Ammon's horn (tissue), 1 donor: ENCODE data around the gene CDH15.
"Not testable (repeated sequence)": the region's sequence is repeated elsewhere in the genome, so short reads cannot be mapped to it uniquely, and the experiment has no call there.

Experiments used
- DNase-seq: peaks from one replicate; pipeline ENCODE4 v3.0.0-alpha.2; 2016; ENCODE audit warnings: low spot score

Gene CDH15

DNA sequence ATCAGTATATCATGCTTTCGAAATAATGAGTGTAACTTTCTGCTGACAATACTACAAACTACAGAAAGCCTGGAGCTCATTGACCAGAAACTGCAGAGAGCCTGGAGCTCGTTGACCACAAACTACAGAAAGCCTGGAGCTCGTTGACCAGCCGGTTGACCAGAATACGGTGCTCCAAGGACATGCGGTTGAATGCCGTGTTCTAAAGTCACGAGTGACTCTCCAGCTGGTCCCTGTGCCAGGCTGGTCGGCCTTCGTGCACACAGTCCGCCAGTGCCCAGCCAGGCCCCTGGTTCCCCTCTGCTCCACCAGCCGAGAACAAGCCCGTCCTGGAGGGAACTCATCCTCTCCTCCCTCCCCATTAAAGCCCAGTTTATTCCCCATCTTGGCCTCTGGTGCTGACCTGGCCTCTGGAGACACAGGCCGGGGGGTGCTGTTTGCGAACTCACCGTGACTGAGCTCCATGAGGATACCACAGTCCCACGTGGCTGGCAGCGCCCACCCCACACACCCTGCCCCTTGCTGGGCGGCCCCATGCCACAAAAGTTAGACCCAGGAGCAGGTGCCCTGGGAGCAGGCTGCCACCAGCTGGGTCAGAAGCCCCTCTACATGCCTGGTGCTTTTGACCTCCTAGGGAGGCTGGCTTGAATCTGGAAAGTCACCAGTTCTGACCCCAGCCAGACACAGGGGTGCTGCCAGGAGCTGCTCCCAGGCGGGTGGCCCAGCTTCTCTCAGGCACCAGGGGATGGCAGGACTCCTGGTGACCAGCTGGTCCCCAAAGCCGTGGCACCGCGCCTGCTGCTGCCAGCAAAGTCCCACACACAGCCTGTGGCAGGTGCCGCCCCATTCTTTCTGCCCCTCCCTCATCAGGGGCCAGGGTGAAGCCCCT is 15.5 kb upstream of the CDH15 start:
- DNase-seq, result no peak

DNA sequence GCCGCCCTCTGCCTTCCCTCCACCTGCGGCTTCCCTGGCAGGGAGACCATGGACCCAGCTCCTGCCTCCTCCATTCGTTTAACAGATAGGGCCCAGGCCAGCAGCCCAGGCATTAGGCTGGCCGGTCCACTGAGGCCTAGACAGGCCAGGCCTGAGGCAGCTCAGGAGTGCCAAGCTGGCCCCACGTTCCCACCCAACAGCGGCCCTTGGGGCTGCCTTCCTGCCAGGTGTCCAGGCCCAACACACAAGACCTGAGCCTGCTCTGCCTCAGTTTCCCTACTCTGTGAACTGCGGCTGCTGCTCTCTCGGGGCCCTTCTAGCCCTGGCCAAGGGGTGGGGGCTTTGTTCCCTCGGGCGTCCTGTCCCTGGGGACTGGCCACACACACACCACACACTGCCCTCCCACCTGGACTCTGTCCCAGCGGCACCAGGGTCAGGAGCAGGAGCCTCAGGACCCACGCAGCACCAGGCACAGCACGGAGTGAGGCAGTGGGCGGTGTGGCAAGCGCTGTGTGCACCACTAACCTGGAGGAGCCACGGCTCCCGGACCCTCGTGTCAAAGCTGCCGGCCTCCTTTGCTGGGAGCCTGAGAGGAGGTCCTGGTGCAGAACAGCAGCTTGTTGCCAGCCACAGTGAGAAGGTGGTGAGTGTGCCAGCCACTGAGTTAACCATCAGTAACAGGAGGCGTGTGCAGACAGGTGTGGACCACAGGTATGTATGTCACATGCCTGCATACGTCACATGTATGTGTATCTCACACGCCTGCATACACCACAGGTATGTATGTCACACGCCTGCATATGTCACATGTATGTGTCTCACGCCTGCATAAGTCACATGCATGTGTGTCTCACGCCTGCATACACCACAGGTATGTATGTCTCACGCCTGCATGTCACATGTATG is 14.6 kb upstream of the CDH15 start:
- no peak for DNase-seq

DNA sequence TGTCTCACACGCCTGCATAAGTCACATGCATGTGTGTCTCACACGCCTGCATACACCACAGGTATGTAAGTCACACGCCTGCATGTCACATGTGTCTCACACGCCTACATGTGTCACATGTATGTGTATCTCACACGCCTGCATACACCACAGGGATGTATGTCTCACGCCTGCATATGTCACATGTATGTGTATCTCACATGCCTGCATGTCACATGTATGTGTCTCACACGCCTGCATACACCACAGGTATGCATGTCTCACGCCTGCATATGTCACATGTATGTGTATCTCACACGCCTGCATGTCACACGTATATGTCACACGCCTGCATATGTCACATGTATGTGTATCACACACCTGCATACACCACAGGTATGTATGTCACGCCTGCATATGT is 13.8 kb upstream of the CDH15 start:
- DNase-seq, result no peak

DNA sequence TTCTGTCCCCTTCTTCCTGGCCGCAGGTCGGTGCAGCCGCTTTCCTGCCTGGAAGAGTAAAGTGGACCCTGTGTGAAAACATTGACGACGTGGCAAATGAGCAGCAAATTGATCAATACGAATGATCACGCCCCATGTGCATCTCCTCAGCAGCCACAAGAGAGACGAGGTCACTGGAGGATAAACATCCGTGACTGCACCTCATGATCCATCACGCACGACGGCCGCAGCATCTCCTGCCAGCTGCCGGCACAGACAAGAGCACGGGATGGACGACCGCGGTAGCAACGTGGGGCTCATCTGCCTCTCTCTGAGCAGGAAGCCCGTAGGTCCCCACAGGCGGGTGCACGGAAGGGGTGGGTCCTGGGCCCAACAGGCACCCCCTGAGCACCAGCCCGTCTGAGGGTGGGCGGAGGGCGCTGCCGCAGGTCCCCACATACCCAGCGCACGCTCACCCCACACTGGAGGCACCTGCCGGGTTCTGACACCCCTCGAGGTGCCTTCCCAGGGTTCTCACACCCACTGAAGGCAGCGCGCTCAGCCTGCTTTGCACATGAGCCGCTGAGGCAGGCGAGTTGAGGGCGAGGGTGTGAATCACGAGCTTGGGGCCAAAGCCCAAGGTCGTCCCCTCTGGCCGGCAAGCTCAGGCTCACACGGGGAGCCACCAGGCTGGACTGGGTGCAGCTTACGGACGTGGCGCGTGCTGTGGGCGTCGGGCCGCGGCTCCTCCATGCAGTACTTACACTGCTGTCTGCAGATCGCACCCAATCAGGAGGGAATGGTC is 12.3 kb upstream of the CDH15 start:
- DNase-seq, result no peak

- no peak for DNase-seq
Measured at GRCh38 chr16:89159850-89160354, 11.6 kb upstream of the CDH15 start.

- no peak for DNase-seq
Measured at GRCh38 chr16:89160977-89161701, 10.4 kb upstream of the CDH15 start.

DNA sequence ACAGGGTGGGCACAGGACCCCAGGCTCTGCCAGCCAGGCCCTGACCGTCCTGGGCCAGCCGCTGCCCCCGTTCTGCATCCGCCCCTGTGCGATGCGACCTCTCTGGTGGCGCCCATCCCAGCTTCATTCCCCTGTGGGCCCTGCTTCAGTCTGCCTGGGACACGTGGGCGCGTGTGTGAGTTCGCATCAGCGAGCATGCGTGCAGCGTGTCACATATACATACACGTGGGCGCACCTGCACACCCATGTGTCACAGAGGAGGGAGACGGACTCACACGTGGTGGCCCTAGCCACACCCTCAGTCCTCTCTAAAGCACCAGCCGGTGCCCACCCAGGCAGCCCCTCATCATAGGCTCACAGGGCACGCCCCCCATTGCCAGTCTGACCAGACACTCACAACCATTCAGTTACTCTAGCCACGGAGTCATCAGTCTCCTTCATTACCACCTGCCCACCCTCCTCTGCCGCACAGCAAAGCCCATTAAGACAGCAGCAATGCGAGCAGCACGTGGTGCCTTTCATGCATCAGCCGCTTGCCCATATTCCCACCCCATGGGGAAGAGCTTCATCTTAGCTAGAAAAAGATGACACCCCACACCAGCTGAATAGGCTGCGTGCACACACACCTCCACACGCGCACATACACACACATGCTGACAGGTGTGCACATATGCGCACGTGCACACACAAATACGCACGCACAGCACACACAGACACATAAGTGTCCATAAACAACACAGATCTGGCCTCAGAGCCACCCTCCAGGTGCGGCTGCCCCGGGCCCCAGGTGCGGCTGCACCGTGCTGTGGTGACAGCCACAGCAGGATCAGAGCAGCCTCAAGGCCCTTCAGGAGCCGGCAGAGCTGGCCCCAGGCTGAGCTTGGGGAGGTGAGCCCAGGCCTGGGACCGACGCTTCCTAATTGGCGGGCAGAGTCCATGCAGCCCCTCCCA is 9.5 kb upstream of the CDH15 start:
- no peak for DNase-seq

GRCh38 chr16:89163297-89163696 is 8.3 kb upstream of the CDH15 start:
- no peak for DNase-seq

- DNase-seq, result no peak
Measured at GRCh38 chr16:89164436-89164835, 7.1 kb upstream of the CDH15 start.

DNA sequence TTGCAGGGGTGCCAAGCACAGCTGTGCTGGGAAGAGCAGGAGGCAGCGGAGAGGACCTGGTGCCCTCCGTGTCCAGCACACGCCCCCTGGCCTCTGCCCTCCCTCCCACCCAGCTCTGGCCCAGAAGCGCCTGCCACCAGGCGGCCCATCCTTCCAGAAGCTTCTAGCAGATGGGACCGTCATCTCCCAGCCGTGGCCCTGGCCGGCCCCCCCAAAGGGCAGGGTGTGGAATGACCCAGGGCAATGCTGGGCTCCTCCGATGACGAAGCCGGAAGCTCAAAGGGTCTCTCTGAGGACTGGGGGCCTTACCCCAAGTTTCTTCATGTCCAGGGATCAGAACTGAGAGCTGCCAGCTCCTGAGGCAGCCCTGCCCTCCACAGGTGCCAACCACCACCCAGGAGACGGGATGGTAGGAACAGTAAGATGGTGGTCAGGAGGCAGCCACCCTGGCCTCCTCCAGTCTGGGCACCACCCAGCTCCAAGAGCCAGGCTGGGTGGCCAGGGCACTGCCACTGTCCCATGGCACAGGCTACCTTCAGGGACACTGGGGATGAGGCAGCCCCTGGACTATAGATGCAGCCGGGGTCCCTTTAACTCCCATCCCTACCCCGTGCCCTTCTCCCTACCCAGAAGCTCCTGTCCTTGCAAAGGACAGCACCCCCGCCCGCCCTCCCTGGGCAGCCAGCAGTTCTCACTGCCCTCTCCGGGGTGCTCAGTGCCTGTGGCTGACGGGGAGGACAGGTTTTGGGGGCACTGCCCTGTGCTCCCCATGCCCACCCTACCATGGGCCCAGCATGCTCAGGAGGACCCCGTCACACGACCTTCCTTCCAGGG is 6.5 kb upstream of the CDH15 start:
- no peak for DNase-seq

- DNase-seq, result not testable (repeated sequence)
Measured at GRCh38 chr16:89165681-89165979, 5.9 kb upstream of the CDH15 start.

GRCh38 chr16:89166696-89167424 is 4.7 kb upstream of the CDH15 start:
- DNase-seq, result no peak

- DNase-seq, result peak; percentile 74
Measured at GRCh38 chr16:89167425-89167941, 4.1 kb upstream of the CDH15 start.

DNA sequence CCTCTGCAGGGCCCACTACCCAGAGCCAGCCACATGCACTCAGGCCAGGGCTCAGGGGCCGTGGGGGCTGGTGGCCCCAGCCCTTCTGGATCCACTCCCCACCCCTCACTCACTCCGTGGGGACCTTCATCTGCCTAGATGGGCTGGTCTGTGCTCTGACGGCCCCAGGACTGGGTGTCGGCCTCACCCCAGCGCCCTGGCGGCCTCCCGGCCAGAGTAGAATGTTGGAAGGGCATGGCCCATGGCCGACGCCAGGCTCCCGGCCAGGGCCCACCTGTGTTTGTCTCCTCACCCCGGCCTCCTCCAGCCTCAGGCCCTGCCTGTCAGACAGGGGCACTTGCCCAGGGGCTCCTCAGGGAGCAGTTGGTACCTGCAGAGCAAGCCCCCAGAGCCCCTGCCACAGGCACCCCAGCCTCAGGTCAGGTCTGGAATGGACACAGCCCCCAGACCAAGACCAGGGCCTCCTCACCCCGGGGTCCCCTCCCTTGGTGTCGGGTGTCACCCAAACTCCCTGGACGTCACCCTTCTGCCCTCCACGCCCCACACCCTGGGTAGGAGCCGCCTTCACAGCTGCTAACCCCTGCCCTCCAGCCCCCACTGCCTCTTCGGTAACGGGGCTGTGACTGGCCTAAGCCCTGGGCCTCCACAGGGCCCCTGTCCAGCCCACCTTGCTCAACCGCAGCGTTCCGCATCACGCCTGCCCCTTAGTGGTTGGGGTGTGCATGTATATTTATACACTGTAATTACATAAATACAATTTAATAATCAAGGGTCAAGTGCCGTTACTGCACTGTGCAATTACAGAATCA is 3.0 kb upstream of the CDH15 start:
- DNase-seq, result no peak

GRCh38 chr16:89169778-89170177 is 1.8 kb upstream of the CDH15 start:
- DNase-seq, result no peak

DNA sequence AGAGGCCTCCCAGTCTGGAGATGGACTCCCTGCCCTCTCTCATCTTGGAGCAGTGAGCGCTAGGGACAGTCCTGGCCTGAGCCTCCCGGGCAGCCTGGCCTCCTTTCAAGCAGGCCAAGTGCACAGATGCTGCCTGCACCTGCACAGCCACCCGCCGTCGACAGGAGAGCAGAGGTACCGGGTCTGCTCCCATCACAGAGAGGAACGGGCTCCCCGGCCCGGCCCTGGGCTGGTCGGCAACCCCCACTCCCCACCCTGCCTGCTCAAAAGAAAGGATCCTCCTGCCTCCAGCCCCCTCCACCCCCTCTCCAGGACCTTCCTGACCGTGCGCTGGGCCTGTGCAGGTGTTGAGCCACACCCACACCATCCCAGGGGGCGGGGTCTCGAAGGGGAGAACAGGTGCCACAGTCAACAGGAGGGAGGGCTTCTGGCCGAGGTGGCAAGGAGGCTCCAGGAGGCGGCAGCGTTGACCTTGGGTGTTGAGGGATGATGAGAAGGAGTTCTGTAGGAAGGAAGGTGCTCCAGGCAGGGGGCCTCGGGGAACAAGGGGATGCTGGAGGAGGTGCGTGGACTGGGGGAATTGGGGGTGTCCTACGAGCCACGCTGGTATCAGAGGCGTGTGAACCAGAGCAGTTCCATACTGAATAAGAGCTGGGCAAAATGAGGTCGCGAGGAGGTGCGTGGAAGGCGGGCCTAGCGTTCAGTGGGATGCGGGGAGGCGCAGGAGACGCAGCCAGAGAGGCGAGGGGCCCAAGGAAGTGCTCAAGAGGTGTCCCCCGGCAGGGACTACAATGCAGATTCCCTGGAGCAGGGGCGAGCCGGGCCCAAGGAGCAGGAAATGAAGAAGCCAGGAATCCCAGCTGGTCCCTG is 967 bp upstream of the CDH15 start:
- no peak for DNase-seq

DNA sequence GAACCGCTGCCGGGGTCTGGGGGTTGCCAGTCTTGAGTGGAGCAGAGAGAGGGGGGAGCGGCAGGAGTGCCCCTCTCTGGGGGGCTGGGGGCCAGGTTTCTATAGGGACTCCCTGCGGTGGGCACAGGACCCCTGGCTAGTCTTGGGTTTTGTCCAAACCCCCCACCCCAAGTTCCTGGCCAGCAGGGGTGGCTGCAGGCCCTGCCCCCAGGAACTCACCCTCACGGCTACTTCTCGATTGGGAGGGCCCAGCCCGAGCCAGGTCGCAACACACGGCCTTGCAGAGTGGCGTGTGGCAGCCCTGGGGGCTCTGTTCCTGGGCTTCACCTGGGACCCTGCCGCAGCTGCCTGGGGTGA is 601 bp downstream of the CDH15 start:
- DNase-seq, result no peak
